ENCODE measurements around the gene EIF4H.

DNA sequence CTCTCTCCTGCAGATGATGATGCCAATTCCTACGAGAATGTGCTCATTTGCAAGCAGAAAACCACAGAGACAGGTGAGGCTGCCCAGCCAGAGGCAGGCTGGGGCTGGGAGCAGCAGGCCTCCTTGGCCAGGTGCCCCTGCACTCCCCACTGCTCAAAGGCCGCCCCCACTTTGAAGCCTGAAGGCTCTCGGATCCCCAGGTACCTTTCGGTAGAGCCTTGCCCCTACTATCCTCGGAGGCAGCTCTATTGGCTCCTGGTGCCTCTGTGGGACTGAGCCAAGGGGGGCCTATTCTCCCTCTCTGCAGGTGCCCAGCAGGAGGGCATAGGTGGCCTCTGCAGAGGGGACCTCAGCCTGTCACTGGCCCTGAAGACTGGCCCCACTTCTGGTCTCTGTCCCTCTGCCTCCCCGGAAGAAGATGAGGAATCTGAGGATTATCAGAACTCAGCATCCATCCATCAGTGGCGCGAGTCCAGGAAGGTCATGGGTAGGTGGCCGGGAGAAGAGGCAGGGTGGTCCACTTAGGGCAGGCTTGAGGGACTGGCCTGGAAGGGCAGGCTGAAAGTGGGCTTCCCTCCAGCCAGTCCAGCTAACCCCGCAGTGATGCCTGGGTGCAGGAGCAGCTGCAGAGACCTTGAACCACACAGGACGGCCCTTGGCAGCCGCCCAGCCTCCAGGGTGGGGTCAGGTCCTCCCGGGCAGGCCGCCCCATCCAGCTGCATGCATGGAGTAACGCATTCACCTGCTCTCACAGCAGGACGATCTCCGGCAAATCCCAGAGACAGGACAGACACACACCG, 49.8 kb downstream of the EIF4H start:
- TF ChIP-seq, protein P1, sequence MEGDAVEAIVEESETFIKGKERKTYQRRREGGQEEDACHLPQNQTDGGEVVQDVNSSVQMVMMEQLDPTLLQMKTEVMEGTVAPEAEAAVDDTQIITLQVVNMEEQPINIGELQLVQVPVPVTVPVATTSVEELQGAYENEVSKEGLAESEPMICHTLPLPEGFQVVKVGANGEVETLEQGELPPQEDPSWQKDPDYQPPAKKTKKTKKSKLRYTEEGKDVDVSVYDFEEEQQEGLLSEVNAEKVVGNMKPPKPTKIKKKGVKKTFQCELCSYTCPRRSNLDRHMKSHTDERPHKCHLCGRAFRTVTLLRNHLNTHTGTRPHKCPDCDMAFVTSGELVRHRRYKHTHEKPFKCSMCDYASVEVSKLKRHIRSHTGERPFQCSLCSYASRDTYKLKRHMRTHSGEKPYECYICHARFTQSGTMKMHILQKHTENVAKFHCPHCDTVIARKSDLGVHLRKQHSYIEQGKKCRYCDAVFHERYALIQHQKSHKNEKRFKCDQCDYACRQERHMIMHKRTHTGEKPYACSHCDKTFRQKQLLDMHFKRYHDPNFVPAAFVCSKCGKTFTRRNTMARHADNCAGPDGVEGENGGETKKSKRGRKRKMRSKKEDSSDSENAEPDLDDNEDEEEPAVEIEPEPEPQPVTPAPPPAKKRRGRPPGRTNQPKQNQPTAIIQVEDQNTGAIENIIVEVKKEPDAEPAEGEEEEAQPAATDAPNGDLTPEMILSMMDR (IDR thresholded peaks at IDR 0.05; ENCODE audit: control extremely low read depth in 1 of 3, insufficient read depth in 1 of 3, low read depth in 1 of 3, low read length in 3 of 3), result no peak
- TF ChIP-seq CHD1 (IDR thresholded peaks at IDR 0.05; ENCODE audit: low read depth, low read length), result no peak
- TF ChIP-seq JUND (IDR thresholded peaks at IDR 0.05; ENCODE audit: low read length), result no peak
- TF ChIP-seq POLR2AphosphoS5 (IDR thresholded peaks at IDR 0.05; ENCODE audit: low read depth, low read length), result no peak
- no peak for TF ChIP-seq HDAC2 (IDR thresholded peaks at IDR 0.05; ENCODE audit: borderline replicate concordance in 1 of 2, low read depth in 2 of 2, low read length in 2 of 2)
- TF ChIP-seq RAD21 (IDR thresholded peaks at IDR 0.05 in 1 of 2, conservative IDR thresholded peaks at IDR 0.05 in 1 of 2; ENCODE audit: low read depth in 2 of 2, low read length in 2 of 2), result no peak
- TF ChIP-seq, protein P2, sequence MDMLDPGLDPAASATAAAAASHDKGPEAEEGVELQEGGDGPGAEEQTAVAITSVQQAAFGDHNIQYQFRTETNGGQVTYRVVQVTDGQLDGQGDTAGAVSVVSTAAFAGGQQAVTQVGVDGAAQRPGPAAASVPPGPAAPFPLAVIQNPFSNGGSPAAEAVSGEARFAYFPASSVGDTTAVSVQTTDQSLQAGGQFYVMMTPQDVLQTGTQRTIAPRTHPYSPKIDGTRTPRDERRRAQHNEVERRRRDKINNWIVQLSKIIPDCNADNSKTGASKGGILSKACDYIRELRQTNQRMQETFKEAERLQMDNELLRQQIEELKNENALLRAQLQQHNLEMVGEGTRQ (IDR thresholded peaks at IDR 0.05; ENCODE audit: low read length), result no peak
- TF ChIP-seq SP1 (IDR thresholded peaks at IDR 0.05; ENCODE audit: low read depth, low read length), result no peak
- TF ChIP-seq, protein P3, sequence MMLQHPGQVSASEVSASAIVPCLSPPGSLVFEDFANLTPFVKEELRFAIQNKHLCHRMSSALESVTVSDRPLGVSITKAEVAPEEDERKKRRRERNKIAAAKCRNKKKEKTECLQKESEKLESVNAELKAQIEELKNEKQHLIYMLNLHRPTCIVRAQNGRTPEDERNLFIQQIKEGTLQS (IDR thresholded peaks at IDR 0.05; ENCODE audit: insufficient read depth, low read depth, low read length), result no peak
- no peak for TF ChIP-seq TAF1 (IDR thresholded peaks at IDR 0.05; ENCODE audit: low read depth, low read length)

Data from H1 (cell line).